Esophagus squamous epithelium (tissue), 4 donors: ENCODE data around the gene NPTXR.

ENCODE experiments used
- POLR2A ChIP-seq, 4 donors: fragments of 450-650 bp; IDR thresholded peaks; one replicate each; pipeline ENCODE4 v1.6.1; 2017; ENCODE audit warnings: antibody characterized with exemption in 4 of 4, mild to moderate bottlenecking in 4 of 4, moderate library complexity in 3 of 4
- TF ChIP-seq, protein P1 (sequence below), 6 experiments: fragments of 450-650 bp in 4 of 6; fragments of 200-600 bp in 2 of 6; sonication (generic) in 2 of 6; IDR thresholded peaks; one replicate each; pipeline ENCODE4 v1.5.1; 2016 to 2019; ENCODE audit warnings: antibody characterized with exemption in 6 of 6, mild to moderate bottlenecking in 4 of 6, moderate library complexity in 4 of 6

DNA sequence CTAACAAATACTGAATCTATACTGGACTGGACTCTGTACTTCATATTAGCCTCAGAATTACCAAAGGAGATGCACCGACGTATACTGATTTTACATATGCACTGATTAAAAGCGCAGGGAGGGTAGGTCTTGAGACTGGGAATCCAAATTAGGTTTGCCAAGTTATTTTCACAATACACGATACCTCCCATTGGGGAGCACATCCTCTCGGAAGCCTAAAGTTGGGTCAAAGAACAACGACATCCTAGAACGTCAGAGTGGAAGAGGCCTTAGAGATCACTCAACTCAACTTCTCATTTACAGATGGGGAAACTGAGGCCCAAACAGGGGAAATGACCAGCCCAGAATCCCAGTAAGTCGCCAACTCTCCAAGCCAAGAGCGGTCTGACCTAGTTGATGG, 50.5 kb downstream of the NPTXR start:
- TF ChIP-seq, protein P1, sequence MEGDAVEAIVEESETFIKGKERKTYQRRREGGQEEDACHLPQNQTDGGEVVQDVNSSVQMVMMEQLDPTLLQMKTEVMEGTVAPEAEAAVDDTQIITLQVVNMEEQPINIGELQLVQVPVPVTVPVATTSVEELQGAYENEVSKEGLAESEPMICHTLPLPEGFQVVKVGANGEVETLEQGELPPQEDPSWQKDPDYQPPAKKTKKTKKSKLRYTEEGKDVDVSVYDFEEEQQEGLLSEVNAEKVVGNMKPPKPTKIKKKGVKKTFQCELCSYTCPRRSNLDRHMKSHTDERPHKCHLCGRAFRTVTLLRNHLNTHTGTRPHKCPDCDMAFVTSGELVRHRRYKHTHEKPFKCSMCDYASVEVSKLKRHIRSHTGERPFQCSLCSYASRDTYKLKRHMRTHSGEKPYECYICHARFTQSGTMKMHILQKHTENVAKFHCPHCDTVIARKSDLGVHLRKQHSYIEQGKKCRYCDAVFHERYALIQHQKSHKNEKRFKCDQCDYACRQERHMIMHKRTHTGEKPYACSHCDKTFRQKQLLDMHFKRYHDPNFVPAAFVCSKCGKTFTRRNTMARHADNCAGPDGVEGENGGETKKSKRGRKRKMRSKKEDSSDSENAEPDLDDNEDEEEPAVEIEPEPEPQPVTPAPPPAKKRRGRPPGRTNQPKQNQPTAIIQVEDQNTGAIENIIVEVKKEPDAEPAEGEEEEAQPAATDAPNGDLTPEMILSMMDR (IDR thresholded peaks at IDR 0.05): no peak
- TF ChIP-seq POLR2A (IDR thresholded peaks at IDR 0.05): no peak
